GM23338 (cell line): ENCODE data around the gene SLC37A3. TPM values are rescaled to one million over a fixed set of nuclear protein-coding genes. Genes with fewer than 3 reads are reported as not detected.

Source experiments
- ATAC-seq: fragments of 200-7000 bp; cut with Tn5 transposase; 3 replicates; pipeline ENCODE4 v1.9.1; 2020
- DNase-seq: peaks from one replicate; pipeline ENCODE4 v3.0.0-alpha.2; 2015; ENCODE audit warnings: low spot score
- H2AFZ ChIP-seq: fragments of 200-600 bp; sonication (generic); 2 replicates; pipeline ENCODE4 v1.8.0; 2016; ENCODE audit warnings: antibody characterized with exemption, mild to moderate bottlenecking, moderate library complexity
- H3F3A ChIP-seq: fragments of 200-600 bp; sonication (generic); replicated peaks from 2 replicates; pipeline ENCODE4 v1.8.0; 2017; ENCODE audit warnings: antibody characterized with exemption, mixed run types, low read depth
- H3K27ac ChIP-seq: fragments of 200-600 bp; sonication (generic); 2 replicates; pipeline ENCODE4 v1.6.1; 2016; ENCODE audit warnings: low read depth
- H3K27me3 ChIP-seq: fragments of 200-600 bp; sonication (generic); 2 replicates; pipeline ENCODE4 v1.8.0; 2016; ENCODE audit warnings: mild to moderate bottlenecking, mixed run types, moderate library complexity; ENCODE audit not compliant: insufficient read depth
- H3K36me3 ChIP-seq: fragments of 200-600 bp; sonication (generic); 2 replicates; pipeline ENCODE4 v1.8.0; 2016; ENCODE audit warnings: mild to moderate bottlenecking; ENCODE audit not compliant: insufficient read depth
- H3K4me1 ChIP-seq: fragments of 200-600 bp; sonication (generic); 2 replicates; pipeline ENCODE4 v1.8.0; 2016; ENCODE audit warnings: mild to moderate bottlenecking, moderate library complexity; ENCODE audit not compliant: insufficient read depth
- H3K4me2 ChIP-seq: fragments of 200-600 bp; sonication (generic); 2 replicates; pipeline ENCODE4 v1.7.1; 2017; ENCODE audit warnings: mixed run types
- H3K4me3 ChIP-seq: fragments of 200-600 bp; sonication (generic); 2 replicates; pipeline ENCODE4 v1.6.1; 2016; ENCODE audit warnings: mixed run types
- H3K79me2 ChIP-seq: fragments of 200-600 bp; sonication (generic); replicated peaks from 2 replicates; pipeline ENCODE4 v1.8.0; 2017; ENCODE audit warnings: mild to moderate bottlenecking; ENCODE audit not compliant: insufficient read depth
- H3K9me2 ChIP-seq: fragments of 200-600 bp; sonication (generic); 2 replicates; pipeline ENCODE4 v1.8.0; 2017; ENCODE audit not compliant: insufficient read depth
- H4K20me1 ChIP-seq: fragments of 200-600 bp; sonication (generic); replicated peaks from 2 replicates; pipeline ENCODE4 v1.8.0; 2017; ENCODE audit warnings: mild to moderate bottlenecking; ENCODE audit not compliant: insufficient read depth
- H3K27ac Mint-ChIP-seq: 2 replicates; pipeline ENCODE4 v1.8.0; 2020; ENCODE audit warnings: inconsistent platforms, mild to moderate bottlenecking, moderate library complexity, mixed read lengths
- H3K27me3 Mint-ChIP-seq: 3 replicates; pipeline ENCODE4 v1.8.0; 2022; ENCODE audit warnings: low read depth, mild to moderate bottlenecking, moderate library complexity, mixed read lengths, inconsistent platforms; ENCODE audit not compliant: insufficient read depth, poor library complexity
- H3K36me3 Mint-ChIP-seq: 3 replicates; pipeline ENCODE4 v1.8.0; 2021; ENCODE audit warnings: low read depth, mild to moderate bottlenecking, inconsistent platforms, moderate library complexity, mixed read lengths
- H3K4me1 Mint-ChIP-seq: 3 replicates; pipeline ENCODE4 v1.8.0; 2020; ENCODE audit warnings: mild to moderate bottlenecking, inconsistent platforms, mixed read lengths
- H3K4me3 Mint-ChIP-seq: 3 replicates; pipeline ENCODE4 v1.8.0; 2021; ENCODE audit warnings: moderate library complexity, mild to moderate bottlenecking, inconsistent platforms, mixed read lengths
- H3K9me3 Mint-ChIP-seq: 3 replicates; pipeline ENCODE4 v1.8.0; 2020; ENCODE audit warnings: moderate library complexity, mild to moderate bottlenecking, inconsistent platforms, mixed read lengths
- CTCF ChIP-seq, 2 experiments: fragments of 200-600 bp in 1 of 2; sonication (generic) in 1 of 2; conservative IDR thresholded peaks; 2 replicates each; pipeline versions ENCODE4 v1.5.1 to v1.6.1; 2016 to 2017; ENCODE audit warnings: antibody characterized with exemption in 2 of 2, low read depth in 2 of 2, mild to moderate bottlenecking in 2 of 2, moderate library complexity in 1 of 2
- ETS1 ChIP-seq: IDR thresholded peaks from 2 replicates; pipeline ENCODE4 v1.6.1; 2016; ENCODE audit warnings: antibody characterized with exemption
- EZH2phosphoT487 ChIP-seq: fragments of 200-600 bp; sonication (generic); IDR thresholded peaks from one replicate; pipeline ENCODE4 v1.8.1; 2018; ENCODE audit warnings: antibody characterized with exemption; ENCODE audit not compliant: unreplicated experiment
- JUNB ChIP-seq: IDR thresholded peaks from one replicate; pipeline ENCODE4 v1.6.1; 2016; ENCODE audit warnings: antibody characterized with exemption; ENCODE audit not compliant: unreplicated experiment
- POLR2AphosphoS5 ChIP-seq: IDR thresholded peaks from 2 replicates; pipeline ENCODE4 v1.6.1; 2016; ENCODE audit warnings: antibody characterized with exemption, low read depth
- ZNF114 ChIP-seq: fragments of 250-450 bp; sonication (Bioruptor Pico); IDR thresholded peaks from 2 replicates; pipeline ENCODE4 v1.5.0; 2020; ENCODE audit warnings: mild to moderate bottlenecking, moderate library complexity
- ZNF331 ChIP-seq: fragments of 250-450 bp; sonication (Bioruptor Pico); IDR thresholded peaks from 2 replicates; pipeline ENCODE4 v1.5.0; 2020; ENCODE audit warnings: low read depth, mild to moderate bottlenecking, moderate library complexity
- polyA plus RNA-seq: library from polyadenylated mRNA; unstranded; fragments of >200 nt; fragmentation: Nextera tagmentation; extraction: Ambion mirVana; gene quantifications from 2 replicates; pipeline ENCODE4 v1.2.1, GENCODE V29; 2016
- total RNA-seq: library from RNA; depleted of rRNA; stranded (reverse); fragments of >200 nt; shearing (Covaris generic); gene quantifications from 2 replicates; pipeline ENCODE4 v1.2.3, GENCODE V29; 2014
- TF ChIP-seq, protein P1 (sequence below): IDR thresholded peaks from one replicate; pipeline ENCODE4 v1.6.1; 2018; ENCODE audit warnings: antibody characterized with exemption; ENCODE audit not compliant: unreplicated experiment

SLC37A3 gene
- total and polyA plus RNA-seq, 2 experiments from 2014 or later = 35.6 to 86.2 TPM

- Histone ChIP-seq H3K27ac (peak within 1 kb of the TSS; percentile 46), H3K4me3 (peak within 1 kb of the TSS; percentile 62), H3K4me1 (peaks cover 10% of the 10 kb centered on the region), H3K36me3 (no peaks in the 10 kb centered on the region), H3F3A (peaks cover 3% of the 10 kb centered on the region; the same call in 1 of the 2 replicates), H3K9me2 (no peaks in the 10 kb centered on the region), H4K20me1 (no peaks in the 10 kb centered on the region), H3K27me3 (no peaks in the 10 kb centered on the region), H3K4me2 (peak within 1 kb of the TSS; percentile 79), H3K79me2 (no peaks in the 10 kb centered on the region), H2AFZ (peak within 1 kb of the TSS; percentile 96)
- Mint-ChIP-seq H3K27ac (peak within 1 kb of the TSS; percentile 41), H3K36me3 (peaks cover 18% of the 10 kb centered on the region), H3K4me1 (peaks cover 23% of the 10 kb centered on the region), H3K4me3 (peak within 1 kb of the TSS; percentile 84), H3K9me3 (no peaks in the 10 kb centered on the region; the same call in 2 of the 3 replicates), H3K27me3 (peaks cover 11% of the 10 kb centered on the region)
- ATAC-seq (peak; percentile 98), DNase-seq (peak; percentile 92)
- TF ChIP-seq CTCF (conservative IDR thresholded peaks at IDR 0.05; ENCODE audit: low read depth in 2 of 2) = 0 out of 4 replicates have a peak, but pooled peaks of 1 of the 2 experiments have one; percentile 7
- TF ChIP-seq POLR2AphosphoS5 = peak; percentile 52; the same call in 1 of the 2 replicates
- TF ChIP-seq ZNF114 = no peak
- TF ChIP-seq ETS1 = peak; percentile 84
Measured at GRCh38 chr7:140403878-140404564, 5.7 kb upstream of the SLC37A3 start, which contains the start of gene RAB19. Gene RAB19 (plus strand): TSS chr7:140404058. CDS start chr7:140407647, 3,589 bp downstream.

GRCh38 chr7:140402178-140402835, 4.0 kb upstream of the SLC37A3 start:
- H4K20me1 ChIP-seq = no peaks in the 10 kb centered on the region
- H3K4me3 Mint-ChIP-seq = peak overlapping the region; percentile 3; the same call in 1 of the 3 replicates
- no peak overlapping the region for H3K27ac Mint-ChIP-seq
- TF ChIP-seq CTCF (conservative IDR thresholded peaks at IDR 0.05; ENCODE audit: low read depth in 2 of 2) (no peak), ZNF331 (CRISPR knock-in tag) (no peak), JUNB (no peak), EZH2phosphoT487 (no peak)
- TF ChIP-seq, protein P1, sequence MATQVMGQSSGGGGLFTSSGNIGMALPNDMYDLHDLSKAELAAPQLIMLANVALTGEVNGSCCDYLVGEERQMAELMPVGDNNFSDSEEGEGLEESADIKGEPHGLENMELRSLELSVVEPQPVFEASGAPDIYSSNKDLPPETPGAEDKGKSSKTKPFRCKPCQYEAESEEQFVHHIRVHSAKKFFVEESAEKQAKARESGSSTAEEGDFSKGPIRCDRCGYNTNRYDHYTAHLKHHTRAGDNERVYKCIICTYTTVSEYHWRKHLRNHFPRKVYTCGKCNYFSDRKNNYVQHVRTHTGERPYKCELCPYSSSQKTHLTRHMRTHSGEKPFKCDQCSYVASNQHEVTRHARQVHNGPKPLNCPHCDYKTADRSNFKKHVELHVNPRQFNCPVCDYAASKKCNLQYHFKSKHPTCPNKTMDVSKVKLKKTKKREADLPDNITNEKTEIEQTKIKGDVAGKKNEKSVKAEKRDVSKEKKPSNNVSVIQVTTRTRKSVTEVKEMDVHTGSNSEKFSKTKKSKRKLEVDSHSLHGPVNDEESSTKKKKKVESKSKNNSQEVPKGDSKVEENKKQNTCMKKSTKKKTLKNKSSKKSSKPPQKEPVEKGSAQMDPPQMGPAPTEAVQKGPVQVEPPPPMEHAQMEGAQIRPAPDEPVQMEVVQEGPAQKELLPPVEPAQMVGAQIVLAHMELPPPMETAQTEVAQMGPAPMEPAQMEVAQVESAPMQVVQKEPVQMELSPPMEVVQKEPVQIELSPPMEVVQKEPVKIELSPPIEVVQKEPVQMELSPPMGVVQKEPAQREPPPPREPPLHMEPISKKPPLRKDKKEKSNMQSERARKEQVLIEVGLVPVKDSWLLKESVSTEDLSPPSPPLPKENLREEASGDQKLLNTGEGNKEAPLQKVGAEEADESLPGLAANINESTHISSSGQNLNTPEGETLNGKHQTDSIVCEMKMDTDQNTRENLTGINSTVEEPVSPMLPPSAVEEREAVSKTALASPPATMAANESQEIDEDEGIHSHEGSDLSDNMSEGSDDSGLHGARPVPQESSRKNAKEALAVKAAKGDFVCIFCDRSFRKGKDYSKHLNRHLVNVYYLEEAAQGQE = no peak
- no peak for ATAC-seq
- H3K27ac ChIP-seq = peak overlapping the region; percentile 64; the same call in 1 of the 2 replicates
- no peak overlapping the region for H3K4me3 ChIP-seq
- H3K36me3 Mint-ChIP-seq = peaks cover 4% of the 10 kb centered on the region
- peaks cover 3% of the 10 kb centered on the region; the same call in 1 of the 2 replicates for H3F3A ChIP-seq
- no peak for DNase-seq
- peaks cover 11% of the 10 kb centered on the region for H3K27me3 Mint-ChIP-seq
- H3K9me3 Mint-ChIP-seq = no peaks in the 10 kb centered on the region; the same call in 2 of the 3 replicates
- H3K4me1 Mint-ChIP-seq = peaks cover 27% of the 10 kb centered on the region
- peak overlapping the region; percentile 34; the same call in 1 of the 2 replicates for H3K4me2 ChIP-seq
- peaks cover 7% of the 10 kb centered on the region for H3K79me2 ChIP-seq
- H2AFZ ChIP-seq = peak overlapping the region; percentile 33; the same call in 1 of the 2 replicates
- H3K9me2 ChIP-seq = no peaks in the 10 kb centered on the region
- H3K36me3 ChIP-seq = no peaks in the 10 kb centered on the region
- H3K27me3 ChIP-seq = no peaks in the 10 kb centered on the region
- peaks cover 10% of the 10 kb centered on the region for H3K4me1 ChIP-seq
